ENCODE data around the gene MSI1. TPM values are rescaled to one million over a fixed set of nuclear protein-coding genes. Genes with fewer than 3 reads are reported as not detected.

Gene MSI1
- total RNA-seq, 1 donor from 2014 or later, result 1.3 TPM

GRCh38 chr12:120361506-120362208, 7.3 kb downstream of the MSI1 start:
- H3K4me1 Mint-ChIP-seq (ENCODE audit: unreplicated experiment), result peaks cover 15% of the 10 kb centered on the region
- peak overlapping the region; percentile 68 for H3K4me3 Mint-ChIP-seq (ENCODE audit: unreplicated experiment)
- peak overlapping the region; percentile 77 for H3K27ac Mint-ChIP-seq (ENCODE audit: unreplicated experiment)
- no peaks in the 10 kb centered on the region for H3K36me3 Mint-ChIP-seq (ENCODE audit: unreplicated experiment)
- peaks cover 9% of the 10 kb centered on the region for H3K27me3 Mint-ChIP-seq (ENCODE audit: unreplicated experiment)
- no peaks in the 10 kb centered on the region for H3K9me3 Mint-ChIP-seq (ENCODE audit: unreplicated experiment)
- DNase-seq (ENCODE audit: extremely low spot score, unreplicated experiment), result peak; percentile 92
- no peak for TF ChIP-seq CTCF (IDR thresholded peaks at IDR 0.05)

GRCh38 chr12:120359128-120359527, 9.8 kb downstream of the MSI1 start:
- Mint-ChIP-seq H3K4me3 (ENCODE audit: unreplicated experiment) (no peak overlapping the region), H3K27ac (ENCODE audit: unreplicated experiment) (no peak overlapping the region), H3K27me3 (ENCODE audit: unreplicated experiment) (no peaks in the 10 kb centered on the region), H3K36me3 (ENCODE audit: unreplicated experiment) (no peaks in the 10 kb centered on the region), H3K9me3 (ENCODE audit: unreplicated experiment) (no peaks in the 10 kb centered on the region), H3K4me1 (ENCODE audit: unreplicated experiment) (peaks cover 19% of the 10 kb centered on the region)
- TF ChIP-seq CTCF (IDR thresholded peaks at IDR 0.05), result no peak
- no peak for DNase-seq (ENCODE audit: extremely low spot score, unreplicated experiment)

- H3K4me3 Mint-ChIP-seq (ENCODE audit: unreplicated experiment), result no peak overlapping the region
- no peak for TF ChIP-seq CTCF (IDR thresholded peaks at IDR 0.05)
- H3K4me1 Mint-ChIP-seq (ENCODE audit: unreplicated experiment), result peaks cover 19% of the 10 kb centered on the region
- H3K36me3 Mint-ChIP-seq (ENCODE audit: unreplicated experiment), result no peaks in the 10 kb centered on the region
- H3K27me3 Mint-ChIP-seq (ENCODE audit: unreplicated experiment), result no peaks in the 10 kb centered on the region
- no peak overlapping the region for H3K27ac Mint-ChIP-seq (ENCODE audit: unreplicated experiment)
- H3K9me3 Mint-ChIP-seq (ENCODE audit: unreplicated experiment), result no peaks in the 10 kb centered on the region
- DNase-seq (ENCODE audit: extremely low spot score, unreplicated experiment), result no peak
Observed at GRCh38 chr12:120358412-120359100, 10.4 kb downstream of the MSI1 start.

GRCh38 chr12:120357104-120357503, 11.9 kb downstream of the MSI1 start:
- Mint-ChIP-seq H3K27ac (ENCODE audit: unreplicated experiment) (peak overlapping the region; percentile 19), H3K36me3 (ENCODE audit: unreplicated experiment) (no peaks in the 10 kb centered on the region), H3K27me3 (ENCODE audit: unreplicated experiment) (no peaks in the 10 kb centered on the region), H3K9me3 (ENCODE audit: unreplicated experiment) (no peaks in the 10 kb centered on the region), H3K4me1 (ENCODE audit: unreplicated experiment) (peaks cover 13% of the 10 kb centered on the region), H3K4me3 (ENCODE audit: unreplicated experiment) (no peak overlapping the region)
- TF ChIP-seq CTCF (IDR thresholded peaks at IDR 0.05), result no peak
- no peak for DNase-seq (ENCODE audit: extremely low spot score, unreplicated experiment)

GRCh38 chr12:120356567-120357030, 12.4 kb downstream of the MSI1 start:
- no peaks in the 10 kb centered on the region for H3K27me3 Mint-ChIP-seq (ENCODE audit: unreplicated experiment)
- no peaks in the 10 kb centered on the region for H3K9me3 Mint-ChIP-seq (ENCODE audit: unreplicated experiment)
- TF ChIP-seq CTCF (IDR thresholded peaks at IDR 0.05), result peak; percentile 91
- H3K4me3 Mint-ChIP-seq (ENCODE audit: unreplicated experiment), result peak overlapping the region; percentile 26
- DNase-seq (ENCODE audit: extremely low spot score, unreplicated experiment), result peak; percentile 94
- peaks cover 8% of the 10 kb centered on the region for H3K4me1 Mint-ChIP-seq (ENCODE audit: unreplicated experiment)
- no peaks in the 10 kb centered on the region for H3K36me3 Mint-ChIP-seq (ENCODE audit: unreplicated experiment)
- peak overlapping the region; percentile 19 for H3K27ac Mint-ChIP-seq (ENCODE audit: unreplicated experiment)

Measured in osteocyte (in vitro differentiated cells).